NB4 (cell line): ENCODE measurements around the gene DHX57.
A peak's percentile ranks its signal among the peaks of the same experiment; 100 is the strongest.

Experiments
- DNase-seq: peaks from one replicate; pipeline ENCODE4 v3.0.0; 2010; ENCODE audit warnings: low read depth
- H3K4me3 ChIP-seq: one replicate; pipeline ENCODE4 v1.5.1; 2011; ENCODE audit warnings: mild to moderate bottlenecking, low read depth, low read length, moderate library complexity
- MAX ChIP-seq: IDR thresholded peaks from 2 replicates; pipeline ENCODE4 v1.6.1; 2011; ENCODE audit warnings: low read depth, low read length
- MYC ChIP-seq: IDR thresholded peaks from 2 replicates; pipeline ENCODE4 v1.6.1; 2011; ENCODE audit warnings: low read depth, low read length
- POLR2A ChIP-seq: IDR thresholded peaks from 2 replicates; pipeline ENCODE4 v1.6.1; 2011; ENCODE audit warnings: mild to moderate bottlenecking; ENCODE audit not compliant: insufficient read length; ENCODE audit errors: extremely low read depth
- TF ChIP-seq, protein P1 (sequence below): IDR thresholded peaks from one replicate; pipeline ENCODE4 v1.5.1; 2012; ENCODE audit warnings: low read depth, low read length

The DHX57 gene

GRCh38 chr2:38751596-38752410 lies 123.9 kb downstream of the DHX57 start:
- H3K4me3 ChIP-seq: peak overlapping the region; percentile 96
- no peak for TF ChIP-seq MAX
- no peak for TF ChIP-seq POLR2A
- TF ChIP-seq MYC: no peak
- TF ChIP-seq, protein P1, sequence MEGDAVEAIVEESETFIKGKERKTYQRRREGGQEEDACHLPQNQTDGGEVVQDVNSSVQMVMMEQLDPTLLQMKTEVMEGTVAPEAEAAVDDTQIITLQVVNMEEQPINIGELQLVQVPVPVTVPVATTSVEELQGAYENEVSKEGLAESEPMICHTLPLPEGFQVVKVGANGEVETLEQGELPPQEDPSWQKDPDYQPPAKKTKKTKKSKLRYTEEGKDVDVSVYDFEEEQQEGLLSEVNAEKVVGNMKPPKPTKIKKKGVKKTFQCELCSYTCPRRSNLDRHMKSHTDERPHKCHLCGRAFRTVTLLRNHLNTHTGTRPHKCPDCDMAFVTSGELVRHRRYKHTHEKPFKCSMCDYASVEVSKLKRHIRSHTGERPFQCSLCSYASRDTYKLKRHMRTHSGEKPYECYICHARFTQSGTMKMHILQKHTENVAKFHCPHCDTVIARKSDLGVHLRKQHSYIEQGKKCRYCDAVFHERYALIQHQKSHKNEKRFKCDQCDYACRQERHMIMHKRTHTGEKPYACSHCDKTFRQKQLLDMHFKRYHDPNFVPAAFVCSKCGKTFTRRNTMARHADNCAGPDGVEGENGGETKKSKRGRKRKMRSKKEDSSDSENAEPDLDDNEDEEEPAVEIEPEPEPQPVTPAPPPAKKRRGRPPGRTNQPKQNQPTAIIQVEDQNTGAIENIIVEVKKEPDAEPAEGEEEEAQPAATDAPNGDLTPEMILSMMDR: no peak
- DNase-seq: no peak

DNA sequence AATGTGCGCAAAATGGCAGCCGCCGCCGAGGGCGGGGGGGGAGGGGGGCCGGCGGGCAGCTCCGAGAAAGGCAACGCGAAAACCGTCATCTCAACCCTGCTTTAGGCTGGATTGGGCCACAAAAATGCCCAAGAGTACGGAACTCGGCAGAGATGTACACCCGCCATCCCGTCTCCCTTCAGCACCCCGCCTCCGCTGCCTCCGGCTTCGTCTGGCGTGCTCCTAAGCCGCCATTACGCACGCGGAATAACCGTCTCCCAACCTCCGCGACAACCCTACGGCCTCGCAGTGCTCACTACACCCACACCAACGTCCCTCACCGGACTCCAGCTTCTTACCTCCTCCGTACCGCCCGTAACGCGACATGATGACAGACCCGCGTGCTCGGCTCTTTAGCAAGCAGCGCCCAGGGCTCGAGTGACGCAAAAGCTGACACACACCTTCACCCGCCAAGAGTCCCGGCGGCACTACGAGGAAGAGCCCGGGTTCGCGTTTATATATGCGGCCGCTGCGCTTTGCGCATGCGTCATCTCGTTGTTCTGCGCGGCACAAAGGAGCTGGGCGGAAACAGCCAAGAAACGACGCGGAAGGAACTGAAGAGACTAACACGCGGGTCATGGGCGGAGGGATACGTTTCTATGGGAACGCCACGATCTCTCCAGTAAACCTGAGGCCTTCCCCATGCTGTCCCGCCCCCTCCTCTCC lies 124.7 kb downstream of the DHX57 start, which contains the start of gene SRSF7:
Gene SRSF7, minus strand, starts transcription at position 471 of the 705 bp plus-strand sequence. Its CDS starts 105 bp downstream, at position 366.
- TF ChIP-seq POLR2A (peak; percentile 100), MYC (peak; percentile 97), MAX (peak; percentile 86)
- TF ChIP-seq, protein P1: no peak
- peak within 1 kb of the TSS; percentile 96 for H3K4me3 ChIP-seq
- DNase-seq: peak; percentile 99

DNA sequence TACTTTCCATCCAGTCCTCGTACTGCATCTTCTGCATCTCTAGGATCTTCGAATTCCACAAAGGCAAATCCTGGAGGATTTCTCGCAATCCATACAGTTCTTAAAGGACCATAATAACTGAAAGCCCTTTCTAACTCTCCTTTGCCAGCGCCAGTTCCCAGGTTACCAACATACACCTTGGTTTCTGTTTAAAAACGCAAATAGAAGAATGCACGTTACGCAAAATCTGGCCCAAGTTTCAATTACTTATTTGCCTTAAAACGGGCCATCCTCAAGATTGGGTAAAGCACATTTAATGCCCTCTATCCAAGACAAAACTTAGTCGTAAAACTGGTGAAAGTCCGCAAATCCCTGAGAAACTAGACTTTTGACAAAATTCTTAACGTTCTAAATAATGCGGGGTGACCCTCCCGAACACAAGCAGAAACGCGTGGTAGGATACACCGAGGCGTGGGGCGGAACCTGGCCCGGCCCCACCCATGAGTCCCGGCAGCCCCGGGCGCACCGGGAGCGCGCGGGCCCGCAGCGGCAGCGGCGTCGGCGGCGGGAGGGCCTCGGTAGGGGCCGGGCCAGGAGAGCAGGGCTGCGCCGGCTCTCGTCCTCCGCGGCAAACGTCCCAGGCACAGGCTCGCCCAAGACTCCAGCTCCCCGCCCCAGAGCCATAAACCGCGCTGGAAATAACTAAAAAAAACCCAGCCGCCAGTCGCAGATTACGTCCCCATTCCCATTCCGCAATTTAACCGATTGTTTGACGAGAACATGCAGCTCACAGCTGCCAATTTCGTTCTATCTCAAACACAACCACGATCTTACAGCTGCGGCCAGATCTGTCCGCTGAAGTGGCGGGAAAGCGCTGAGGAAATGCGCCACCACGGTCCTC lies 125.5 kb downstream of the DHX57 start:
- DNase-seq: peak; percentile 62
- peak; percentile 63 for TF ChIP-seq POLR2A
- TF ChIP-seq MYC: no peak
- H3K4me3 ChIP-seq: peak overlapping the region; percentile 96

DNA sequence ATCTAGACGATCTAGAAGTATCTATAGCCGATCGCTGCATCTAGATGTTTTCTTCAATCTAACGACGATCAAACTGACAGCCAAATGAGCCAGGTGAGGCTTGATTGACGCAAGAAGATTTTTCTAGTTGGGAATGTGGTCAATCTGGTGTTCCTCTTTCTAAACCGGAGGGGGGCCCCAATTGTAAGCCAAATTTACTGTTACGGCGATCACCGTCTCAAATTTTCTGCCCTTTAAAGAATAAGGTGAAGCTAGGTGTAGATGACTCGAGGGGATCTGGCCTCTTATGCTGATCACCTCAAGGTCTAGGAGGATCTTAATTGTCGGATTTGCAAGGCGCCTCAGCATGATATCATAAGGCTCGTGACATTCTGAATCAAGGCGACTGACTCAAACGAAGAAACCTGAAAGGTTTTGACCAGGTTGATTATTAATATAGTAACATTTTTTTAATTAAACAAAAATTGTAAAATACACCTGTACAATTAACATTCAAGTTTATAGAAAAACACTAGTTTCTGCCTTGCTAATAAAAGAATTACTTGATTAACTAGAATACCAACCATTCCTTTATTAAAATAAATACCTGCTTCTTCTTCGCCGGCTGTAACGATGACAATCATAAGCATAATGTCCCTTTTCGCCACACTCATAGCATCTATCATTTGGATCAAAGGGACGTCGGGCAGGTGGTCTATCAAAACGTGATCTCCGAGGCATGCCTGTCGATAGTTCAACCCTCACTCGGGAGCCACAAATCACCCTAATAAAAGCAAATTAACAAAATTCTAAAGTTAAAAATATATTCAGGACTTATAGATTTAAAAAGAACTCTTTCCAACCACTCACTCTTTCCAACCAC lies 126.6 kb downstream of the DHX57 start:
- peak; percentile 39 for DNase-seq
- TF ChIP-seq POLR2A: no peak
- TF ChIP-seq MAX: no peak
- TF ChIP-seq MYC: no peak
- TF ChIP-seq, protein P1: no peak
- H3K4me3 ChIP-seq: peak overlapping the region; percentile 96

- no peak for DNase-seq
- TF ChIP-seq MAX (no peak), POLR2A (no peak), MYC (no peak)
- TF ChIP-seq, protein P1: no peak
- peak overlapping the region; percentile 96 for H3K4me3 ChIP-seq
Observed at GRCh38 chr2:38748391-38748790, 127.3 kb downstream of the DHX57 start.
